ENCODE data around the gene CTNND1.

CTNND1 gene

GRCh38 chr11:57742087-57742452 is 19.5 kb upstream of the CTNND1 start:
- Histone ChIP-seq H3K9me3 (ENCODE audit: control insufficient read depth in 1 of 2, low read length in 2 of 2) (no peaks in the 10 kb centered on the region), H3K27ac (ENCODE audit: low read length) (peak overlapping the region; percentile 94), H3K4me3 (ENCODE audit: low read depth in 1 of 2, low read length in 2 of 2) (peak overlapping the region; percentile 82 to 97), H3K4me1 (ENCODE audit: control insufficient read depth in 1 of 2, insufficient read depth in 2 of 2, low read length in 2 of 2) (peaks cover 10 to 17% of the 10 kb centered on the region in 2 donors), H3K36me3 (ENCODE audit: control insufficient read depth in 1 of 2, insufficient read depth in 2 of 2, low read length in 2 of 2) (peaks cover 29 to 45% of the 10 kb centered on the region in 2 donors), H3K27me3 (ENCODE audit: low read depth, low read length) (no peaks in the 10 kb centered on the region)

GRCh38 chr11:57744357-57744756 is 17.2 kb upstream of the CTNND1 start:
- Histone ChIP-seq H3K36me3 (ENCODE audit: control insufficient read depth in 1 of 2, insufficient read depth in 2 of 2, low read length in 2 of 2) (peaks cover 20 to 23% of the 10 kb centered on the region in 2 donors), H3K27me3 (ENCODE audit: low read depth, low read length) (no peaks in the 10 kb centered on the region), H3K4me3 (ENCODE audit: low read depth in 1 of 2, low read length in 2 of 2) (no peak overlapping the region), H3K27ac (ENCODE audit: low read length) (no peak overlapping the region), H3K9me3 (ENCODE audit: control insufficient read depth in 1 of 2, low read length in 2 of 2) (no peaks in the 10 kb centered on the region), H3K4me1 (ENCODE audit: control insufficient read depth in 1 of 2, insufficient read depth in 2 of 2, low read length in 2 of 2) (peaks cover 10 to 17% of the 10 kb centered on the region in 2 donors)

GRCh38 chr11:57745206-57745605 is 16.4 kb upstream of the CTNND1 start:
- H3K9me3 ChIP-seq (ENCODE audit: control insufficient read depth in 1 of 2, low read length in 2 of 2), result no peaks in the 10 kb centered on the region
- H3K27ac ChIP-seq (ENCODE audit: low read length), result no peak overlapping the region
- H3K27me3 ChIP-seq (ENCODE audit: low read depth, low read length), result no peaks in the 10 kb centered on the region
- peaks cover 19 to 20% of the 10 kb centered on the region in 2 donors for H3K36me3 ChIP-seq (ENCODE audit: control insufficient read depth in 1 of 2, insufficient read depth in 2 of 2, low read length in 2 of 2)
- no peak overlapping the region for H3K4me3 ChIP-seq (ENCODE audit: low read depth in 1 of 2, low read length in 2 of 2)
- peaks cover 10 to 17% of the 10 kb centered on the region in 2 donors for H3K4me1 ChIP-seq (ENCODE audit: control insufficient read depth in 1 of 2, insufficient read depth in 2 of 2, low read length in 2 of 2)

- peaks cover 10 to 17% of the 10 kb centered on the region in 2 donors for H3K4me1 ChIP-seq (ENCODE audit: control insufficient read depth in 1 of 2, insufficient read depth in 2 of 2, low read length in 2 of 2)
- H3K36me3 ChIP-seq (ENCODE audit: control insufficient read depth in 1 of 2, insufficient read depth in 2 of 2, low read length in 2 of 2), result peaks cover 19 to 20% of the 10 kb centered on the region in 2 donors
- no peaks in the 10 kb centered on the region for H3K27me3 ChIP-seq (ENCODE audit: low read depth, low read length)
- H3K27ac ChIP-seq (ENCODE audit: low read length), result no peak overlapping the region
- no peak overlapping the region for H3K4me3 ChIP-seq (ENCODE audit: low read depth in 1 of 2, low read length in 2 of 2)
- no peaks in the 10 kb centered on the region for H3K9me3 ChIP-seq (ENCODE audit: control insufficient read depth in 1 of 2, low read length in 2 of 2)
Measured at GRCh38 chr11:57746920-57747319, 14.7 kb upstream of the CTNND1 start.

GRCh38 chr11:57751176-57751575 is 10.4 kb upstream of the CTNND1 start:
- Histone ChIP-seq H3K9me3 (ENCODE audit: control insufficient read depth in 1 of 2, low read length in 2 of 2) (no peaks in the 10 kb centered on the region), H3K4me3 (ENCODE audit: low read depth in 1 of 2, low read length in 2 of 2) (no peak overlapping the region), H3K27ac (ENCODE audit: low read length) (no peak overlapping the region), H3K4me1 (ENCODE audit: control insufficient read depth in 1 of 2, insufficient read depth in 2 of 2, low read length in 2 of 2) (no peaks in the 10 kb centered on the region), H3K27me3 (ENCODE audit: low read depth, low read length) (no peaks in the 10 kb centered on the region), H3K36me3 (ENCODE audit: control insufficient read depth in 1 of 2, insufficient read depth in 2 of 2, low read length in 2 of 2) (peaks cover 0 to 5% of the 10 kb centered on the region in 2 donors)

GRCh38 chr11:57751676-57752253 is 9.8 kb upstream of the CTNND1 start, which contains the start of gene BTBD18:
Gene BTBD18, minus strand, starts transcription at chr11:57751819. Its CDS starts 631 bp downstream, at chr11:57751188.
- Histone ChIP-seq H3K27me3 (ENCODE audit: low read depth, low read length) (no peaks in the 10 kb centered on the region), H3K36me3 (ENCODE audit: control insufficient read depth in 1 of 2, insufficient read depth in 2 of 2, low read length in 2 of 2) (peaks cover 0 to 5% of the 10 kb centered on the region in 2 donors), H3K4me1 (ENCODE audit: control insufficient read depth in 1 of 2, insufficient read depth in 2 of 2, low read length in 2 of 2) (no peaks in the 10 kb centered on the region), H3K4me3 (ENCODE audit: low read depth in 1 of 2, low read length in 2 of 2) (no peak within 1 kb of the TSS), H3K27ac (ENCODE audit: low read length) (no peak within 1 kb of the TSS), H3K9me3 (ENCODE audit: control insufficient read depth in 1 of 2, low read length in 2 of 2) (no peaks in the 10 kb centered on the region)

- Histone ChIP-seq H3K27ac (ENCODE audit: low read length) (no peak overlapping the region), H3K9me3 (ENCODE audit: control insufficient read depth in 1 of 2, low read length in 2 of 2) (no peaks in the 10 kb centered on the region), H3K27me3 (ENCODE audit: low read depth, low read length) (no peaks in the 10 kb centered on the region), H3K36me3 (ENCODE audit: control insufficient read depth in 1 of 2, insufficient read depth in 2 of 2, low read length in 2 of 2) (no peaks in the 10 kb centered on the region), H3K4me3 (ENCODE audit: low read depth in 1 of 2, low read length in 2 of 2) (no peak overlapping the region), H3K4me1 (ENCODE audit: control insufficient read depth in 1 of 2, insufficient read depth in 2 of 2, low read length in 2 of 2) (no peaks in the 10 kb centered on the region)
Measured at GRCh38 chr11:57752954-57753353, 8.6 kb upstream of the CTNND1 start.

GRCh38 chr11:57758174-57758573 is 3.4 kb upstream of the CTNND1 start:
- Histone ChIP-seq H3K27me3 (ENCODE audit: low read depth, low read length) (no peaks in the 10 kb centered on the region), H3K9me3 (ENCODE audit: control insufficient read depth in 1 of 2, low read length in 2 of 2) (no peaks in the 10 kb centered on the region), H3K4me3 (ENCODE audit: low read depth in 1 of 2, low read length in 2 of 2) (no peak overlapping the region), H3K36me3 (ENCODE audit: control insufficient read depth in 1 of 2, insufficient read depth in 2 of 2, low read length in 2 of 2) (no peaks in the 10 kb centered on the region), H3K4me1 (ENCODE audit: control insufficient read depth in 1 of 2, insufficient read depth in 2 of 2, low read length in 2 of 2) (no peaks in the 10 kb centered on the region), H3K27ac (ENCODE audit: low read length) (no peak overlapping the region)

GRCh38 chr11:57762235-57762861 is 746 bp downstream of the CTNND1 start:
- no peaks in the 10 kb centered on the region for H3K9me3 ChIP-seq (ENCODE audit: control insufficient read depth in 1 of 2, low read length in 2 of 2)
- H3K27me3 ChIP-seq (ENCODE audit: low read depth, low read length), result no peaks in the 10 kb centered on the region
- H3K4me3 ChIP-seq (ENCODE audit: low read depth in 1 of 2, low read length in 2 of 2), result peak overlapping the region; percentile 81 to 88
- H3K27ac ChIP-seq (ENCODE audit: low read length), result peak overlapping the region; percentile 99
- H3K36me3 ChIP-seq (ENCODE audit: control insufficient read depth in 1 of 2, insufficient read depth in 2 of 2, low read length in 2 of 2), result peaks cover 0 to 3% of the 10 kb centered on the region in 2 donors
- peaks cover 15 to 29% of the 10 kb centered on the region in 2 donors for H3K4me1 ChIP-seq (ENCODE audit: control insufficient read depth in 1 of 2, insufficient read depth in 2 of 2, low read length in 2 of 2)

GRCh38 chr11:57763568-57763967 is 2.0 kb downstream of the CTNND1 start:
- Histone ChIP-seq H3K36me3 (ENCODE audit: control insufficient read depth in 1 of 2, insufficient read depth in 2 of 2, low read length in 2 of 2) (peaks cover 0 to 6% of the 10 kb centered on the region in 2 donors), H3K4me1 (ENCODE audit: control insufficient read depth in 1 of 2, insufficient read depth in 2 of 2, low read length in 2 of 2) (peaks cover 15 to 31% of the 10 kb centered on the region in 2 donors), H3K27ac (ENCODE audit: low read length) (peak overlapping the region; percentile 99), H3K9me3 (ENCODE audit: control insufficient read depth in 1 of 2, low read length in 2 of 2) (no peaks in the 10 kb centered on the region), H3K4me3 (ENCODE audit: low read depth in 1 of 2, low read length in 2 of 2) (peak overlapping the region; percentile 81 to 88), H3K27me3 (ENCODE audit: low read depth, low read length) (no peaks in the 10 kb centered on the region)

GRCh38 chr11:57764021-57764420 is 2.4 kb downstream of the CTNND1 start:
- peak overlapping the region; percentile 81 to 88 for H3K4me3 ChIP-seq (ENCODE audit: low read depth in 1 of 2, low read length in 2 of 2)
- no peaks in the 10 kb centered on the region for H3K27me3 ChIP-seq (ENCODE audit: low read depth, low read length)
- no peaks in the 10 kb centered on the region for H3K9me3 ChIP-seq (ENCODE audit: control insufficient read depth in 1 of 2, low read length in 2 of 2)
- H3K27ac ChIP-seq (ENCODE audit: low read length), result peak overlapping the region; percentile 99
- peaks cover 15 to 31% of the 10 kb centered on the region in 2 donors for H3K4me1 ChIP-seq (ENCODE audit: control insufficient read depth in 1 of 2, insufficient read depth in 2 of 2, low read length in 2 of 2)
- H3K36me3 ChIP-seq (ENCODE audit: control insufficient read depth in 1 of 2, insufficient read depth in 2 of 2, low read length in 2 of 2), result peaks cover 0 to 6% of the 10 kb centered on the region in 2 donors
